Measurements from ENCODE around the gene SURF1. TPM values are rescaled to one million over a fixed set of nuclear protein-coding genes. Genes with fewer than 3 reads are reported as not detected.

Gene SURF1
- total RNA-seq, 1 experiment from 2014 or later = 57.7 TPM

GRCh38 chr9:133347515-133347984 is 8.7 kb downstream of the SURF1 start:
- DNase-seq = peak in 1 of 2 experiments; percentile 55
- H3K4me2 ChIP-seq = peak overlapping the region; percentile 95
- POLR2A ChIA-PET (ENCODE audit: unreplicated experiment) = interaction anchor here (0.6 to 0.9 kb wide), 7 partner anchors 26 to 941 kb away, joined by 3 to 19 read pairs (median 6); partner anchors contain the start of gene GTF3C5
- peaks cover 58% of the 10 kb centered on the region for H3K79me2 ChIP-seq (ENCODE audit: low read depth)
- TF ChIP-seq EZH2 (IDR thresholded peaks at IDR 0.05; ENCODE audit: low read depth) = no peak
- no peak for TF ChIP-seq CTCF (conservative IDR thresholded peaks at IDR 0.05)
- H3F3A ChIP-seq (ENCODE audit: insufficient read depth, low read depth) = peaks cover 45% of the 10 kb centered on the region
- peaks cover 41% of the 10 kb centered on the region for H3K36me3 ChIP-seq (ENCODE audit: low read depth)
- CTCF ChIA-PET = interaction anchor here (0.7 to 1.1 kb wide), 2 partner anchors 56 to 162 kb away, joined by 3 to 5 read pairs; no protein-coding TSS in a partner anchor
- intact Hi-C loops (cut with micrococcal nuclease; ENCODE audit: unreplicated experiment) = no loop called here
- peaks cover 17% of the 10 kb centered on the region for H3K4me1 ChIP-seq (replicated peaks; ENCODE audit: insufficient read depth)
- TSS peak; percentile 11 for BruUV-seq (replicated peaks)
- H3K27ac ChIP-seq = no peak overlapping the region; the same call in 1 of the 2 replicates
- peak overlapping the region; percentile 76 for H2AFZ ChIP-seq
- peak overlapping the region; percentile 99 for H3K4me3 ChIP-seq
- no peaks in the 10 kb centered on the region for H3K27me3 ChIP-seq (ENCODE audit: insufficient read depth, low read depth)
- H4K20me1 ChIP-seq (ENCODE audit: insufficient read depth) = peaks cover 50% of the 10 kb centered on the region
- no peaks in the 10 kb centered on the region for H3K9me2 ChIP-seq (ENCODE audit: insufficient read depth)
- H3K9me3 ChIP-seq (ENCODE audit: insufficient read depth, low read depth) = no peaks in the 10 kb centered on the region

- Histone ChIP-seq H4K20me1 (ENCODE audit: insufficient read depth) (peaks cover 36% of the 10 kb centered on the region), H3K27ac (no peak overlapping the region), H3K79me2 (ENCODE audit: low read depth) (peaks cover 58% of the 10 kb centered on the region), H3K4me2 (peak overlapping the region; percentile 84), H2AFZ (no peak overlapping the region), H3K36me3 (ENCODE audit: low read depth) (peaks cover 29% of the 10 kb centered on the region), H3K9me3 (ENCODE audit: insufficient read depth, low read depth) (no peaks in the 10 kb centered on the region), H3K9me2 (ENCODE audit: insufficient read depth) (no peaks in the 10 kb centered on the region), H3K27me3 (ENCODE audit: insufficient read depth, low read depth) (no peaks in the 10 kb centered on the region), H3K4me3 (peak overlapping the region; percentile 99; the same call in 1 of the 2 replicates), H3F3A (ENCODE audit: insufficient read depth, low read depth) (peaks cover 32% of the 10 kb centered on the region), H3K4me1 (replicated peaks; ENCODE audit: insufficient read depth) (peaks cover 17% of the 10 kb centered on the region)
- CTCF ChIA-PET = interaction anchor here (0.5 kb wide), 1 partner anchor 12 kb away, joined by 3 read pairs; no protein-coding TSS in a partner anchor
- POLR2A ChIA-PET (ENCODE audit: unreplicated experiment) = interaction anchor here (0.6 kb wide), 2 partner anchors 93 to 308 kb away, joined by 3 to 9 read pairs; no protein-coding TSS in a partner anchor
- TF ChIP-seq EZH2 (IDR thresholded peaks at IDR 0.05; ENCODE audit: low read depth) (no peak), CTCF (conservative IDR thresholded peaks at IDR 0.05) (no peak)
- DNase-seq = no peak
- no TSS peak for BruUV-seq (replicated peaks)
- intact Hi-C loops (cut with micrococcal nuclease; ENCODE audit: unreplicated experiment) = no loop called here
Observed at GRCh38 chr9:133346021-133346785, 10.1 kb downstream of the SURF1 start.

- peaks cover 17% of the 10 kb centered on the region for H3K4me1 ChIP-seq (replicated peaks; ENCODE audit: insufficient read depth)
- peaks cover 26% of the 10 kb centered on the region for H3F3A ChIP-seq (ENCODE audit: insufficient read depth, low read depth)
- H2AFZ ChIP-seq = no peak overlapping the region
- ChIA-PET CTCF (no interaction called here), POLR2A (ENCODE audit: unreplicated experiment) (no interaction called here)
- H3K79me2 ChIP-seq (ENCODE audit: low read depth) = peaks cover 53% of the 10 kb centered on the region
- intact Hi-C loops (cut with micrococcal nuclease; ENCODE audit: unreplicated experiment) = no loop called here
- no peak overlapping the region for H3K4me3 ChIP-seq
- TF ChIP-seq EZH2 (IDR thresholded peaks at IDR 0.05; ENCODE audit: low read depth) (no peak), CTCF (conservative IDR thresholded peaks at IDR 0.05) (no peak)
- no peaks in the 10 kb centered on the region for H3K9me2 ChIP-seq (ENCODE audit: insufficient read depth)
- no peaks in the 10 kb centered on the region for H3K27me3 ChIP-seq (ENCODE audit: insufficient read depth, low read depth)
- no peaks in the 10 kb centered on the region for H3K9me3 ChIP-seq (ENCODE audit: insufficient read depth, low read depth)
- H3K36me3 ChIP-seq (ENCODE audit: low read depth) = peaks cover 23% of the 10 kb centered on the region
- no peak overlapping the region for H3K4me2 ChIP-seq
- no peak overlapping the region for H3K27ac ChIP-seq
- no TSS peak for BruUV-seq (replicated peaks)
- DNase-seq = no peak
- H4K20me1 ChIP-seq (ENCODE audit: insufficient read depth) = peaks cover 30% of the 10 kb centered on the region
Observed at GRCh38 chr9:133345596-133345995, 10.7 kb downstream of the SURF1 start.

Measured in PC-9 (cell line).